PC-9 (cell line): Measurements from ENCODE around the gene DDR2.
"Not testable (repeated sequence)": the region's sequence is repeated elsewhere in the genome, so short reads cannot be mapped to it uniquely, and the experiment has no call there.

ENCODE experiments used
- EZH2 ChIP-seq: fragments of 200-600 bp; sonication (generic); IDR thresholded peaks from 2 replicates; pipeline ENCODE4 v1.8.0; 2017; ENCODE audit warnings: antibody characterized with exemption, low read depth
- TF ChIP-seq, protein P1 (sequence below): fragments of 200-600 bp; sonication (generic); conservative IDR thresholded peaks from 2 replicates; pipeline ENCODE4 v1.6.1; 2017; ENCODE audit warnings: mixed run types, antibody characterized with exemption, mild to moderate bottlenecking, moderate library complexity

DNA sequence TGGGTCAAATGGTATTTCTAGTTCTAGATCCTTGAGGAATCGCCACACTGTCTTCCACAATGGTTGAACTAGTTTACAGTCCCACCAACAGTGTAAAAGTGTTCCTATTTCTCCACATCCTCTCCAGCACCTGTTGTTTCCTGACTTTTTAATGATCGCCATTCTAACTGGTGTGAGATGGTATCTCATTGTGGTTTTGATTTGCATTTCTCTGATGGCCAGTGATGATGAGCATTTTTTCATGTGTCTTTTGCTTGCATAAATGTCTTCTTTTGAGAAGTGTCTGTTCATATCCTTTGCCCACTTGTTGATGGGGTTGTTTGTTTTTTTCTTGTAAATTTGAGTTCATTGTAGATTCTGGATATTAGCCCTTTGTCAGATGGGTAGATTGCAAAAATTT is 175.2 kb downstream of the DDR2 start:
- TF ChIP-seq, protein P1, sequence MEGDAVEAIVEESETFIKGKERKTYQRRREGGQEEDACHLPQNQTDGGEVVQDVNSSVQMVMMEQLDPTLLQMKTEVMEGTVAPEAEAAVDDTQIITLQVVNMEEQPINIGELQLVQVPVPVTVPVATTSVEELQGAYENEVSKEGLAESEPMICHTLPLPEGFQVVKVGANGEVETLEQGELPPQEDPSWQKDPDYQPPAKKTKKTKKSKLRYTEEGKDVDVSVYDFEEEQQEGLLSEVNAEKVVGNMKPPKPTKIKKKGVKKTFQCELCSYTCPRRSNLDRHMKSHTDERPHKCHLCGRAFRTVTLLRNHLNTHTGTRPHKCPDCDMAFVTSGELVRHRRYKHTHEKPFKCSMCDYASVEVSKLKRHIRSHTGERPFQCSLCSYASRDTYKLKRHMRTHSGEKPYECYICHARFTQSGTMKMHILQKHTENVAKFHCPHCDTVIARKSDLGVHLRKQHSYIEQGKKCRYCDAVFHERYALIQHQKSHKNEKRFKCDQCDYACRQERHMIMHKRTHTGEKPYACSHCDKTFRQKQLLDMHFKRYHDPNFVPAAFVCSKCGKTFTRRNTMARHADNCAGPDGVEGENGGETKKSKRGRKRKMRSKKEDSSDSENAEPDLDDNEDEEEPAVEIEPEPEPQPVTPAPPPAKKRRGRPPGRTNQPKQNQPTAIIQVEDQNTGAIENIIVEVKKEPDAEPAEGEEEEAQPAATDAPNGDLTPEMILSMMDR, result not testable (repeated sequence)
- not testable (repeated sequence) for TF ChIP-seq EZH2
